Stomach (tissue), 9 donors: ENCODE measurements around the gene RAD51D. TPM values are rescaled to one million over a fixed set of nuclear protein-coding genes. Genes with fewer than 3 reads are reported as not detected.

Experiments used
- DNase-seq, 2 donors: peaks; one replicate each; pipeline versions ENCODE4 v3.0.0 to v3.0.0-alpha.2; 2013 to 2019
- H3K27ac ChIP-seq, 5 donors: fragments of 200-600 bp in 4 of 5; sonication (generic) in 4 of 5; one replicate each; pipeline ENCODE4 v1.5.1; 2013 to 2019; ENCODE audit warnings: mild to moderate bottlenecking in 1 of 5, moderate library complexity in 1 of 5
- H3K27me3 ChIP-seq, 3 donors: fragments of 200-600 bp; sonication (generic); one replicate each; pipeline ENCODE4 v1.5.1; 2017 to 2019; ENCODE audit warnings: mixed run types in 1 of 3
- H3K36me3 ChIP-seq, 4 donors: fragments of 200-600 bp; sonication (generic); 1 replicate in 3 of 4; 2 replicates in 1 of 4; pipeline ENCODE4 v1.5.1; 2016 to 2019
- H3K4me1 ChIP-seq, 4 donors: fragments of 200-600 bp; sonication (generic); one replicate each; pipeline ENCODE4 v1.5.1; 2016 to 2019
- H3K4me3 ChIP-seq, 4 donors: fragments of 200-600 bp; sonication (generic) in 3 of 4; one replicate each; pipeline ENCODE4 v1.5.1; 2016 to 2019; ENCODE audit warnings: mild to moderate bottlenecking in 1 of 4
- H3K9me3 ChIP-seq, 4 donors: fragments of 200-600 bp; sonication (generic); one replicate each; pipeline ENCODE4 v1.5.1; 2016 to 2019
- EP300 ChIP-seq: sonication (generic); formaldehyde crosslinking; IDR thresholded peaks from one replicate; pipeline ENCODE4 v1.6.1; 2017; ENCODE audit warnings: antibody characterized with exemption
- POLR2A ChIP-seq, 4 donors: fragments of 450-650 bp; IDR thresholded peaks; one replicate each; pipeline ENCODE4 v1.6.1; 2016; ENCODE audit warnings: antibody characterized with exemption in 4 of 4, control low read depth in 2 of 4, mild to moderate bottlenecking in 1 of 4, moderate library complexity in 1 of 4
- POLR2AphosphoS5 ChIP-seq, 3 donors: sonication (generic); formaldehyde crosslinking; IDR thresholded peaks; one replicate each; pipeline ENCODE4 v1.6.1; 2016; ENCODE audit warnings: antibody characterized with exemption in 3 of 3
- WGBS, 5 donors: extraction: QIAGEN DNeasy Blood & Tissue Kit in 3 of 5; methylation state at CpG; one replicate each; pipeline versions ENCODE4 v1.1.5 to v1.1.7; 2013 to 2018; 5-methylcytosine and 5-hydroxymethylcytosine counted together
- intact Hi-C: fragments of 100-400 bp; cut with DNase I; formaldehyde crosslinking; loops from one replicate; pipeline ENCODE4 v1.15.1; 2023; ENCODE audit warnings: low total_unique reads
- polyA plus RNA-seq, 3 donors: library from polyadenylated mRNA; stranded (reverse); fragments of 200-250 nt; gene quantifications; one replicate each; pipeline ENCODE4 v1.2.3, GENCODE V29; 2013
- total RNA-seq, 5 donors: library from RNA; depleted of rRNA; stranded (reverse); fragments of >200 nt; gene quantifications; one replicate each; pipeline versions ENCODE4 v1.1.0 to v1.2.3, GENCODE V29; 2014 to 2016
- TF ChIP-seq, protein P1 (sequence below), 7 experiments: fragments of 450-650 bp in 4 of 7; fragments of 200-600 bp in 3 of 7; sonication (generic) in 3 of 7; IDR thresholded peaks; one replicate each; pipeline ENCODE4 v1.5.1; 2016 to 2019; ENCODE audit warnings: antibody characterized with exemption in 7 of 7, control low read depth in 2 of 7, mild to moderate bottlenecking in 1 of 7
- donor health status: healthy with polysubstance abuse.
- donor health status: Bipolar disorder and iron deficiency.
- donor health status: healthy.

The RAD51D gene
- total and polyA plus RNA-seq, 8 donors, result 2.2 to 31.5 (median 3.3) TPM

- intact Hi-C loops, result no loop called here
- Histone ChIP-seq H3K9me3 (no peaks in the 10 kb centered on the region), H3K4me3 (no peak overlapping the region), H3K27ac (no peak overlapping the region), H3K36me3 (peaks cover 0 to 8% (median 0%) of the 10 kb centered on the region in 4 donors), H3K27me3 (no peaks in the 10 kb centered on the region), H3K4me1 (peaks cover 5 to 59% (median 28%) of the 10 kb centered on the region in 4 donors)
- 29 to 49% (median 40%) methylated on average over 2 of the region's 2 CpGs for WGBS, 5 donors
- DNase-seq, result peak in 1 of 2 donors; percentile 54
- TF ChIP-seq, protein P1, sequence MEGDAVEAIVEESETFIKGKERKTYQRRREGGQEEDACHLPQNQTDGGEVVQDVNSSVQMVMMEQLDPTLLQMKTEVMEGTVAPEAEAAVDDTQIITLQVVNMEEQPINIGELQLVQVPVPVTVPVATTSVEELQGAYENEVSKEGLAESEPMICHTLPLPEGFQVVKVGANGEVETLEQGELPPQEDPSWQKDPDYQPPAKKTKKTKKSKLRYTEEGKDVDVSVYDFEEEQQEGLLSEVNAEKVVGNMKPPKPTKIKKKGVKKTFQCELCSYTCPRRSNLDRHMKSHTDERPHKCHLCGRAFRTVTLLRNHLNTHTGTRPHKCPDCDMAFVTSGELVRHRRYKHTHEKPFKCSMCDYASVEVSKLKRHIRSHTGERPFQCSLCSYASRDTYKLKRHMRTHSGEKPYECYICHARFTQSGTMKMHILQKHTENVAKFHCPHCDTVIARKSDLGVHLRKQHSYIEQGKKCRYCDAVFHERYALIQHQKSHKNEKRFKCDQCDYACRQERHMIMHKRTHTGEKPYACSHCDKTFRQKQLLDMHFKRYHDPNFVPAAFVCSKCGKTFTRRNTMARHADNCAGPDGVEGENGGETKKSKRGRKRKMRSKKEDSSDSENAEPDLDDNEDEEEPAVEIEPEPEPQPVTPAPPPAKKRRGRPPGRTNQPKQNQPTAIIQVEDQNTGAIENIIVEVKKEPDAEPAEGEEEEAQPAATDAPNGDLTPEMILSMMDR (IDR thresholded peaks at IDR 0.05), result no peak
- no peak for TF ChIP-seq POLR2A (IDR thresholded peaks at IDR 0.05)
- no peak for TF ChIP-seq POLR2AphosphoS5 (IDR thresholded peaks at IDR 0.05)
- TF ChIP-seq EP300, result no peak
These were observed 44.7 kb downstream of the RAD51D start for GRCh38 chr17:35074711-35075707.

DNA sequence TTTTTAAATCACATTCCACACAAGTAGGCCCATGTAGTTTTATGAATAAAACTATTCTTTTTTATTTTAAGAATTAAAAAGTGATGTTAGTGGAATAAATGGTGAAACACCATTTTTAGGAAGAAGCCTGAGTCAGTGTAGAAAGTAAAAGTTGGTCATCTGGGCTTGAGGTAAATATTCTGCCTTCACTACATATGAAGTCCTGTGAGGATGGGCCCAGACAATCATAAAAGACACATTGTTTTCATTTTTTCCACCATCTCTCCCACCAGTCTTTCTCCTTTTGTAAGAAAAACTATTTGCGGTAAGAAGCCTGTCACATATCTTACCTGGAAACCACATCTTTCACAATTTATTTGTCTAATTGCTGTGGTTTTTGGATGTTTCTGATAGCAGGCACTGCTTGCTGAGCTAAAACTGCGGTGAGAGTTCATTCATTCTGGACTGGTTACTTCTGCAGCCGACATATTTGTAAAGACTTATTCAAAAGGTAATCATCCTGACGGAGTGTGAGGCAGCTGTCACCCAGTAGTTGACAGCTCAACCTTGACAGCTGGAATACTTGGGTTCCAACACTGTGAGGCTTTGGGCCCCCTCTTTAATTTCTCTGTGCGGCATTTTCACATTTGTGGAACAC lies 45.6 kb downstream of the RAD51D start:
- Histone ChIP-seq H3K4me3 (no peak overlapping the region), H3K4me1 (peaks cover 5 to 59% (median 32%) of the 10 kb centered on the region in 4 donors), H3K9me3 (no peaks in the 10 kb centered on the region), H3K36me3 (peaks cover 0 to 8% (median 0%) of the 10 kb centered on the region in 4 donors), H3K27me3 (no peaks in the 10 kb centered on the region), H3K27ac (no peak overlapping the region)
- 29 to 54% (median 47%) methylated on average over 5 of the region's 5 CpGs for WGBS, 5 donors
- no peak for DNase-seq
- TF ChIP-seq EP300, result no peak
- TF ChIP-seq, protein P1 (IDR thresholded peaks at IDR 0.05), result no peak
- no peak for TF ChIP-seq POLR2A (IDR thresholded peaks at IDR 0.05)
- TF ChIP-seq POLR2AphosphoS5 (IDR thresholded peaks at IDR 0.05), result no peak
- intact Hi-C loops, result no loop called here

DNA sequence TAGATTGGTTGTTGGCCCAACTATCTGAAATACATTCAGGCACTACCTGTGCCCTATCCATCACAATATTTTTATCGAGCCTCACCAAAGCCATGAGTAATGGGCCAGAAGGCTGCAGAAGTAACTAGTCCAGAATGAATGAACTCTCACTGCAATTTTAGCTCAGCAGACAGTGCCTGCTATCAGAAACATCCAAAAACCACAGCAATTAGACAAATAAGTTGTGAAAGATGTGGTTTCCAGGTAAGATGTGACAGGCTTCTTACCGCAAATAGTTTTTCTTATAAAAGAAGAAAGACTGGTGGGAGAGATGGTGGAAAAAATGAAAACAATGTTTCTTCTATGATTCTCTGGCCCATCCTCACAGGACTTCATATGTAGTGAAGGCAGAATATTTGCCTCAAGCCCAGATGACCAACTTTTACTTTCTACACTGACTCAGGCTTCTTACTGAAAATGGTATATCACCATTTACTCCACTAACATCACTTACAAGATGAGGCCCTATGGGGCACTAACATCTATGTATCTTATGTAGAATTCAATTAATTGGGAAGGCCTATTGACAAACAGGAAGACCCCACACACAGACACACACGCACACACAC lies 46.4 kb downstream of the RAD51D start:
- Histone ChIP-seq H3K27ac (no peak overlapping the region), H3K4me3 (no peak overlapping the region), H3K4me1 (peaks cover 5 to 65% (median 35%) of the 10 kb centered on the region in 4 donors), H3K27me3 (no peaks in the 10 kb centered on the region), H3K36me3 (peaks cover 0 to 8% (median 0%) of the 10 kb centered on the region in 4 donors), H3K9me3 (no peaks in the 10 kb centered on the region)
- WGBS, 5 donors, result 75 to 89% (median 85%) methylated on average over 3 of the region's 3 CpGs
- TF ChIP-seq, protein P1 (IDR thresholded peaks at IDR 0.05), result no peak
- TF ChIP-seq POLR2AphosphoS5 (IDR thresholded peaks at IDR 0.05) (no peak), EP300 (no peak), POLR2A (IDR thresholded peaks at IDR 0.05) (no peak)
- intact Hi-C loops, result no loop called here
- DNase-seq, result no peak

- intact Hi-C loops, result no loop called here
- Histone ChIP-seq H3K36me3 (peaks cover 0 to 8% (median 0%) of the 10 kb centered on the region in 4 donors), H3K4me3 (no peak overlapping the region), H3K27ac (no peak overlapping the region), H3K4me1 (peaks cover 0 to 57% (median 19%) of the 10 kb centered on the region in 4 donors), H3K9me3 (no peaks in the 10 kb centered on the region), H3K27me3 (no peaks in the 10 kb centered on the region)
- 26 to 65% (median 32%) methylated on average over 2 of the region's 2 CpGs for WGBS, 5 donors
- no peak for DNase-seq
- TF ChIP-seq, protein P1 (IDR thresholded peaks at IDR 0.05), result no peak
These were observed 50.3 kb downstream of the RAD51D start for GRCh38 chr17:35069311-35069710.
